H1 (cell line): Measurements from ENCODE around the gene LAT. TPM values are rescaled to one million over a fixed set of nuclear protein-coding genes. Genes with fewer than 3 reads are reported as not detected.

ENCODE experiments used
- CTCF ChIA-PET: fragments of 300-600 bp; sonication (Branson Sonifier 250); formaldehyde crosslinking; loops from one replicate; lab custom pipeline; 2021; ENCODE audit not compliant: partially characterized antibody; lab: Charles Lee
- POLR2A ChIA-PET: fragments of 300-600 bp; sonication (Branson Sonifier 250); formaldehyde crosslinking; loops from one replicate; lab custom pipeline; 2021; ENCODE audit warnings: inconsistent platforms; ENCODE audit not compliant: partially characterized antibody; lab: Charles Lee
- DNase-seq, 2 experiments: peaks; one replicate each; pipeline versions ENCODE4 v3.0.0 to v3.0.0-alpha.2; 2010 to 2022; ENCODE audit warnings: low spot score in 2 of 2, low read depth in 1 of 2, mixed read lengths in 1 of 2
- FAIRE-seq: peaks from 2 replicates; lab custom pipeline; 2011; peaks lifted over from hg19 to GRCh38; lab: Jason Lieb, UNC
- H2AFZ ChIP-seq: 2 replicates; pipeline ENCODE4 v1.8.1; 2012; ENCODE audit warnings: low read length, inconsistent platforms
- H2AK5ac ChIP-seq: 2 replicates; pipeline ENCODE4 v1.6.1; 2013; ENCODE audit warnings: low read depth, low read length
- H2BK120ac ChIP-seq: replicated peaks from 2 replicates; pipeline ENCODE3; 2013; ENCODE audit warnings: low read depth, low read length, inconsistent platforms
- H2BK12ac ChIP-seq: 2 replicates; pipeline ENCODE4 v1.6.1; 2013; ENCODE audit warnings: low read depth, low read length
- H2BK15ac ChIP-seq: 2 replicates; pipeline ENCODE4 v1.6.1; 2013; ENCODE audit warnings: low read length
- H2BK20ac ChIP-seq: 2 replicates; pipeline ENCODE4 v1.6.1; 2013; ENCODE audit warnings: low read length
- H2BK5ac ChIP-seq: 2 replicates; pipeline ENCODE4 v1.6.1; 2013; ENCODE audit warnings: low read depth, low read length
- H3K14ac ChIP-seq: 2 replicates; pipeline ENCODE4 v1.6.1; 2013; ENCODE audit warnings: inconsistent platforms; ENCODE audit not compliant: insufficient read length
- H3K18ac ChIP-seq: 2 replicates; pipeline ENCODE4 v1.6.1; 2013; ENCODE audit warnings: low read length; ENCODE audit errors: extremely low read depth
- H3K23ac ChIP-seq: 2 replicates; pipeline ENCODE4 v1.6.1; 2013; ENCODE audit warnings: inconsistent platforms; ENCODE audit not compliant: insufficient read length
- H3K23me2 ChIP-seq: 2 replicates; pipeline ENCODE4 v1.6.1; 2013; ENCODE audit warnings: low read depth, low read length
- H3K27ac ChIP-seq: 2 replicates; pipeline ENCODE4 v1.6.1; 2011; ENCODE audit warnings: low read depth, low read length, inconsistent platforms
- H3K27me3 ChIP-seq, 4 experiments: replicated peaks in 1 of 4; 1 replicate in 1 of 4; 2 replicates in 3 of 4; pipeline versions ENCODE4 v1.6.1 to v1.8.1; 2011 to 2013; ENCODE audit warnings: low read length in 3 of 4, mild to moderate bottlenecking in 3 of 4, inconsistent platforms in 2 of 4, mixed read lengths in 2 of 4, moderate library complexity in 1 of 4; ENCODE audit not compliant: control insufficient read depth in 3 of 4, insufficient read depth in 3 of 4; ENCODE audit errors: extremely low read depth in 1 of 4
- H3K36me3 ChIP-seq, 4 experiments: 2 replicates each; pipeline versions ENCODE4 v1.6.1 to v1.8.1; 2011 to 2013; ENCODE audit warnings: mild to moderate bottlenecking in 4 of 4, low read length in 3 of 4, moderate library complexity in 2 of 4, control low read depth in 1 of 4, inconsistent platforms in 1 of 4; ENCODE audit not compliant: insufficient read depth in 4 of 4, control insufficient read depth in 2 of 4
- H3K4ac ChIP-seq: replicated peaks from 2 replicates; pipeline ENCODE3; 2013; ENCODE audit warnings: low read length, low read depth, mixed read lengths, inconsistent platforms; ENCODE audit not compliant: insufficient read length
- H3K4me1 ChIP-seq, 4 experiments: replicated peaks in 1 of 4; 1 replicate in 1 of 4; 2 replicates in 3 of 4; pipeline versions ENCODE4 v1.6.1 to v1.8.1; 2011 to 2013; ENCODE audit warnings: low read length in 3 of 4, inconsistent platforms in 2 of 4, mixed read lengths in 1 of 4; ENCODE audit not compliant: insufficient read depth in 4 of 4, control insufficient read depth in 3 of 4
- H3K4me2 ChIP-seq, 2 experiments: 2 replicates each; pipeline versions ENCODE4 v1.6.1 to v1.8.1; 2011 to 2013; ENCODE audit warnings: low read depth in 2 of 2, low read length in 2 of 2, control low read depth in 1 of 2, inconsistent platforms in 1 of 2, mild to moderate bottlenecking in 1 of 2; ENCODE audit not compliant: insufficient read depth in 1 of 2
- H3K4me3 ChIP-seq, 4 experiments: fragments of 200-600, 300-600 bp in 1 of 4; sonication (generic), shearing (Covaris generic), sonication (Bioruptor Twin) in 1 of 4; 2 replicates each; pipeline versions ENCODE4 v1.5.1 to v1.8.1; 2011 to 2016; ENCODE audit warnings: low read length in 4 of 4, low read depth in 3 of 4, control low read depth in 2 of 4, inconsistent platforms in 2 of 4, mild to moderate bottlenecking in 2 of 4, mixed read lengths in 1 of 4, moderate library complexity in 1 of 4; ENCODE audit not compliant: insufficient read depth in 2 of 4; ENCODE audit errors: extremely low read depth in 1 of 4
- H3K56ac ChIP-seq: replicated peaks from 2 replicates; pipeline ENCODE3; 2013; ENCODE audit warnings: low read depth, mild to moderate bottlenecking, mixed read lengths, low read length, inconsistent platforms; ENCODE audit not compliant: insufficient read length
- H3K79me1 ChIP-seq: 2 replicates; pipeline ENCODE4 v1.6.1; 2013; ENCODE audit warnings: low read depth, low read length, control low read depth
- H3K79me2 ChIP-seq, 2 experiments: 2 replicates each; pipeline versions ENCODE4 v1.6.1 to v1.8.1; 2012 to 2013; ENCODE audit warnings: low read length in 2 of 2, mild to moderate bottlenecking in 2 of 2, inconsistent platforms in 1 of 2; ENCODE audit not compliant: insufficient read depth in 2 of 2, control insufficient read depth in 1 of 2
- H3K9ac ChIP-seq, 4 experiments: replicated peaks in 1 of 4; 1 replicate in 1 of 4; 2 replicates in 3 of 4; pipeline versions ENCODE4 v1.6.1 to v1.8.1; 2011 to 2013; ENCODE audit warnings: low read depth in 3 of 4, low read length in 3 of 4, control low read depth in 2 of 4, mild to moderate bottlenecking in 2 of 4, moderate library complexity in 2 of 4, inconsistent platforms in 1 of 4; ENCODE audit errors: extremely low read depth in 1 of 4
- H3K9me3 ChIP-seq, 2 experiments: 2 replicates each; pipeline versions ENCODE4 v1.6.1 to v1.8.1; 2012 to 2013; ENCODE audit warnings: mild to moderate bottlenecking in 2 of 2, moderate library complexity in 2 of 2, control low read depth in 1 of 2, inconsistent platforms in 1 of 2, low read depth in 1 of 2, low read length in 1 of 2, mixed read lengths in 1 of 2; ENCODE audit not compliant: insufficient read depth in 2 of 2
- H4K20me1 ChIP-seq, 2 experiments: replicated peaks in 1 of 2; 2 replicates each; pipeline versions ENCODE3 to v1.8.1; 2011 to 2013; ENCODE audit warnings: inconsistent platforms in 2 of 2, low read length in 2 of 2, mild to moderate bottlenecking in 1 of 2; ENCODE audit not compliant: insufficient read depth in 2 of 2, control insufficient read depth in 1 of 2
- H4K5ac ChIP-seq: 2 replicates; pipeline ENCODE4 v1.6.1; 2013; ENCODE audit warnings: low read length, low read depth, mixed read lengths, inconsistent platforms; ENCODE audit not compliant: insufficient read length
- H4K8ac ChIP-seq: 2 replicates; pipeline ENCODE4 v1.8.0; 2013; ENCODE audit warnings: mild to moderate bottlenecking, moderate library complexity, low read length, inconsistent platforms; ENCODE audit not compliant: insufficient read depth; ENCODE audit errors: extremely low read depth
- H4K91ac ChIP-seq: replicated peaks from 2 replicates; pipeline ENCODE3; 2013; ENCODE audit warnings: low read length, mixed read lengths, inconsistent platforms; ENCODE audit not compliant: insufficient read length
- CTBP2 ChIP-seq: IDR thresholded peaks from 2 replicates; pipeline ENCODE4 v1.7.0; 2011; ENCODE audit warnings: borderline replicate concordance, mild to moderate bottlenecking, moderate library complexity, mixed read lengths, low read length; ENCODE audit not compliant: insufficient read depth, insufficient read length
- SAP30 ChIP-seq: fragments of 300-600 bp; sonication (generic); IDR thresholded peaks from 2 replicates; pipeline ENCODE4 v1.7.1; 2012; ENCODE audit warnings: low read length, moderate library complexity, mild to moderate bottlenecking, inconsistent platforms; ENCODE audit not compliant: insufficient read depth, insufficient replicate concordance
- SP2 ChIP-seq: IDR thresholded peaks from 2 replicates; pipeline ENCODE4 v1.6.1; 2012; ENCODE audit warnings: mild to moderate bottlenecking, low read length, inconsistent platforms
- SP4 ChIP-seq: IDR thresholded peaks from 2 replicates; pipeline ENCODE4 v1.6.1; 2012; ENCODE audit warnings: low read length, inconsistent platforms
- SRF ChIP-seq: IDR thresholded peaks from 2 replicates; pipeline ENCODE4 v1.6.1; 2011; ENCODE audit warnings: mild to moderate bottlenecking, low read depth, low read length, moderate library complexity
- whole genome bisulfite sequencing, 2 experiments: shearing (Covaris generic) in 1 of 2; methylation state at CpG; one replicate each; pipeline versions ENCODE4 v1.1.6 to v1.1.7; 2013 to 2015; ENCODE audit warnings: low lambda C conversion rate in 2 of 2, mixed read lengths in 2 of 2, inconsistent platforms in 1 of 2, low coverage in 1 of 2, missing lambda C conversion rate in 1 of 2; ENCODE audit not compliant: insufficient replicate concordance in 2 of 2, insufficient coverage in 1 of 2, insufficient read length in 1 of 2; ENCODE audit errors: extremely low coverage in 1 of 2, missing lambda C conversion rate in 1 of 2; 5-methylcytosine and 5-hydroxymethylcytosine counted together
- polyA plus RNA-seq, 7 experiments: library from polyadenylated mRNA; depleted of rRNA in 3 of 7; stranded (reverse) in 5 of 7; unstranded in 2 of 7; fragments of >200 nt in 5 of 7; fragments of 200-250 nt in 2 of 7; gene quantifications; 1 replicate in 5 of 7; 2 replicates in 1 of 7; 4 replicates in 1 of 7; pipeline versions ENCODE4 v1.2.1 to v1.2.3, GENCODE V29; 2011 to 2013; ENCODE audit warnings: missing spikeins in 2 of 7, mixed read lengths in 2 of 7
- total RNA-seq: library from RNA; stranded (reverse); fragmentation: NEBNext Ultra II Directional; extraction: Animal tissue kit (Norgen Biotek cat#: 25700); gene quantifications from 2 replicates; pipeline ENCODE4 v1.2.1, GENCODE V29; 2021
- TF ChIP-seq, protein P1 (sequence below), 3 experiments: IDR thresholded peaks; 1 replicate in 2 of 3; 2 replicates in 1 of 3; pipeline versions ENCODE4 v1.5.1 to v1.6.1; 2011; ENCODE audit warnings: low read length in 3 of 3, mild to moderate bottlenecking in 3 of 3, inconsistent platforms in 2 of 3, low read depth in 1 of 3, moderate library complexity in 1 of 3; ENCODE audit not compliant: insufficient read depth in 1 of 3; ENCODE audit errors: control extremely low read depth in 1 of 3
- TF ChIP-seq, protein P2 (sequence below): IDR thresholded peaks from 2 replicates; pipeline ENCODE4 v1.6.1; 2011; ENCODE audit warnings: low read length, improper control_type of control experiment

The LAT gene
- total and polyA plus RNA-seq, 2 of the 8 experiments (the other 6 are each of a cell fraction or from before 2014, with no cell fraction given), result 2.7 to 3.4 TPM

DNA sequence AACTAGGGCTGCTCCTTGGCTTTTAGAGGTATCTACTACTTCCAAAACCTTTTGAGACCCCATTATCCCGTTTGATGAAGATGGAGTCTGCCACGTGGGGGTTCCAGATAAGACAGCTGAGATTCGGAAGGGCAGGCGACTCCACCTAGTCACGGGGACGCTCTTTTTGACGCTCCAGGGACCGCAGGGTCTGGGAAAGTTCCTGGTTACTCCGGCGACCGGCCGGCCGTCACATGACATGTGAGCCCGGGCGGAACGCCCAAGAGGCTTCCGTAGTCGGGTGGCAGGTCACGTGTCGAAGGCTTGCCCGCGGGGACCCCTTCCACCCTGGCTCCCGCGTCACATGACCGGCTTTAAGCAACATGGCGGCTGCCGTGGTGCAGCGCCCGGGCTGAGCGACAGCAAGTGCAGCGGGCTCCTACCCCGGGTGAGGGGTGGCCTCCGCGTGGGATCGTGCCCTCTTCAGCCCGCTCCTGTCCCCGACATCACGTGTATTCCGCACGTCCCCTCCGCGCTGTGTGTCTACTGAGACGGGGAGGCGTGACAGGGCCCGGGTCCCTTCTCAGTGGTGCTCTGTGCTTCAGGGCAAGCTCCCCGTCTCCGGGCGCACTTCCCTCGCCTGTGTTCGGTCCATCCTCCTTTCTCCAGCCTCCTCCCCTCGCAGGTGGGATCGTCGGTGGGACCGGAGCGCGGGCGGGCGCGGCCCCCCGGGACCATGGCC lies 10.3 kb upstream of the LAT start, which contains the start of gene SPNS1:
TSS of gene SPNS1 (plus strand) at position 342 of the 721 bp plus-strand sequence. CDS start at position 716, 374 bp downstream.
- Histone ChIP-seq H3K27me3 (no peaks in the 10 kb centered on the region), H3K27ac (peak within 1 kb of the TSS; percentile 55; the same call in 1 of the 2 replicates), H3K4me1 (peaks cover 0 to 7% (median 3%) of the 10 kb centered on the region in 4 experiments; a peak in 5 of 7 replicates), H2BK15ac (no peak within 1 kb of the TSS), H3K4ac (peak within 1 kb of the TSS; percentile 76), H3K9ac (peak within 1 kb of the TSS; percentile 76 to 81 (median 80)), H2BK12ac (peak within 1 kb of the TSS; percentile 75; the same call in 1 of the 2 replicates), H4K20me1 (peaks cover 2 to 4% of the 10 kb centered on the region in 2 experiments), H2AK5ac (no peak within 1 kb of the TSS), H2BK20ac (no peak within 1 kb of the TSS), H3K18ac (peak within 1 kb of the TSS; percentile 71), H3K56ac (peak within 1 kb of the TSS; percentile 98), H2BK5ac (peak within 1 kb of the TSS; percentile 75), H3K9me3 (no peaks in the 10 kb centered on the region), H2BK120ac (no peak within 1 kb of the TSS), H3K23me2 (peaks cover 8% of the 10 kb centered on the region), H3K4me3 (peak within 1 kb of the TSS; percentile 80 to 96 (median 87)), H4K91ac (peak within 1 kb of the TSS; percentile 90), H3K79me1 (peaks cover 4% of the 10 kb centered on the region; the same call in 1 of the 2 replicates), H3K79me2 (peaks cover 0 to 8% of the 10 kb centered on the region in 2 experiments; a peak in 1 of 4 replicates), H3K14ac (no peak within 1 kb of the TSS), H4K8ac (peak within 1 kb of the TSS; percentile 98), H3K36me3 (peaks cover 0 to 2% (median 0%) of the 10 kb centered on the region in 4 experiments; a peak in 1 of 8 replicates), H3K23ac (no peak within 1 kb of the TSS), H3K4me2 (peak within 1 kb of the TSS; percentile 77 to 95), H4K5ac (peak within 1 kb of the TSS; percentile 60), H2AFZ (peak within 1 kb of the TSS; percentile 77)
- POLR2A ChIA-PET, result interaction anchor here (0.8 to 2.9 kb wide), 14 partner anchors 7 to 152 kb away, joined by 3 to 19 read pairs (median 6); partner anchors contain the start of genes ATXN2L, LAT, SH2B1 and TUFM
- FAIRE-seq (no peak), DNase-seq (peak; percentile 93 to 95)
- WGBS, 2 experiments, result 1% methylated on average over 60 of the region's 60 CpGs; no CpG with 5 or more reads in 1 of the 2 experiments
- CTCF ChIA-PET, result interaction anchor here (0.6 to 2.5 kb wide), 9 partner anchors 9 to 1056 kb away, joined by 3 to 14 read pairs (median 5); partner anchors contain the start of genes LAT, NFATC2IP, TLCD3B and TUFM
- TF ChIP-seq SRF (no peak), SAP30 (peak; percentile 57), SP2 (no peak), SP4 (peak; percentile 98), CTBP2 (peak; percentile 77)
- TF ChIP-seq, protein P1, sequence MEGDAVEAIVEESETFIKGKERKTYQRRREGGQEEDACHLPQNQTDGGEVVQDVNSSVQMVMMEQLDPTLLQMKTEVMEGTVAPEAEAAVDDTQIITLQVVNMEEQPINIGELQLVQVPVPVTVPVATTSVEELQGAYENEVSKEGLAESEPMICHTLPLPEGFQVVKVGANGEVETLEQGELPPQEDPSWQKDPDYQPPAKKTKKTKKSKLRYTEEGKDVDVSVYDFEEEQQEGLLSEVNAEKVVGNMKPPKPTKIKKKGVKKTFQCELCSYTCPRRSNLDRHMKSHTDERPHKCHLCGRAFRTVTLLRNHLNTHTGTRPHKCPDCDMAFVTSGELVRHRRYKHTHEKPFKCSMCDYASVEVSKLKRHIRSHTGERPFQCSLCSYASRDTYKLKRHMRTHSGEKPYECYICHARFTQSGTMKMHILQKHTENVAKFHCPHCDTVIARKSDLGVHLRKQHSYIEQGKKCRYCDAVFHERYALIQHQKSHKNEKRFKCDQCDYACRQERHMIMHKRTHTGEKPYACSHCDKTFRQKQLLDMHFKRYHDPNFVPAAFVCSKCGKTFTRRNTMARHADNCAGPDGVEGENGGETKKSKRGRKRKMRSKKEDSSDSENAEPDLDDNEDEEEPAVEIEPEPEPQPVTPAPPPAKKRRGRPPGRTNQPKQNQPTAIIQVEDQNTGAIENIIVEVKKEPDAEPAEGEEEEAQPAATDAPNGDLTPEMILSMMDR (IDR thresholded peaks at IDR 0.05; ENCODE audit: control extremely low read depth in 1 of 3, insufficient read depth in 1 of 3, low read depth in 1 of 3, low read length in 3 of 3), result no peak
- TF ChIP-seq, protein P2, sequence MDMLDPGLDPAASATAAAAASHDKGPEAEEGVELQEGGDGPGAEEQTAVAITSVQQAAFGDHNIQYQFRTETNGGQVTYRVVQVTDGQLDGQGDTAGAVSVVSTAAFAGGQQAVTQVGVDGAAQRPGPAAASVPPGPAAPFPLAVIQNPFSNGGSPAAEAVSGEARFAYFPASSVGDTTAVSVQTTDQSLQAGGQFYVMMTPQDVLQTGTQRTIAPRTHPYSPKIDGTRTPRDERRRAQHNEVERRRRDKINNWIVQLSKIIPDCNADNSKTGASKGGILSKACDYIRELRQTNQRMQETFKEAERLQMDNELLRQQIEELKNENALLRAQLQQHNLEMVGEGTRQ, result peak; percentile 100
